ENCODE measurements around the gene OSBPL10.
"Not testable (repeated sequence)": the region's sequence is repeated elsewhere in the genome, so short reads cannot be mapped to it uniquely, and the experiment has no call there.

The OSBPL10 gene

GRCh38 chr3:31802981-31803740, 177.9 kb downstream of the OSBPL10 start:
- no peak for DNase-seq

GRCh38 chr3:31800436-31800835, 180.6 kb downstream of the OSBPL10 start:
- no peak for DNase-seq

- no peak for DNase-seq
Measured at GRCh38 chr3:31798840-31799239, 182.2 kb downstream of the OSBPL10 start.

GRCh38 chr3:31793821-31794220, 187.2 kb downstream of the OSBPL10 start:
- DNase-seq: no peak

- DNase-seq: no peak
Measured at GRCh38 chr3:31791090-31791430, 190.0 kb downstream of the OSBPL10 start.

GRCh38 chr3:31790193-31791089, 190.6 kb downstream of the OSBPL10 start:
- DNase-seq: no peak

GRCh38 chr3:31789429-31789828, 191.6 kb downstream of the OSBPL10 start:
- no peak for DNase-seq

- no peak for DNase-seq
Measured at GRCh38 chr3:31785734-31786133, 195.3 kb downstream of the OSBPL10 start.

GRCh38 chr3:31785286-31785685, 195.8 kb downstream of the OSBPL10 start:
- no peak for DNase-seq

- DNase-seq: not testable (repeated sequence)
Measured at GRCh38 chr3:31783851-31784250, 197.2 kb downstream of the OSBPL10 start.

- DNase-seq: not testable (repeated sequence)
Measured at GRCh38 chr3:31782306-31782705, 198.8 kb downstream of the OSBPL10 start.

- DNase-seq: no peak
Measured at GRCh38 chr3:31779514-31779913, 201.5 kb downstream of the OSBPL10 start.

GRCh38 chr3:31777887-31778286, 203.2 kb downstream of the OSBPL10 start:
- DNase-seq: no peak

- no peak for DNase-seq
Measured at GRCh38 chr3:31777092-31777491, 204.0 kb downstream of the OSBPL10 start.

- no peak for DNase-seq
Measured at GRCh38 chr3:31776016-31776415, 205.0 kb downstream of the OSBPL10 start.

- DNase-seq: no peak
Measured at GRCh38 chr3:31775383-31775782, 205.7 kb downstream of the OSBPL10 start.

- no peak for DNase-seq
Measured at GRCh38 chr3:31772758-31773473, 208.1 kb downstream of the OSBPL10 start.

- no peak for DNase-seq
Measured at GRCh38 chr3:31772272-31772671, 208.8 kb downstream of the OSBPL10 start.

GRCh38 chr3:31770822-31771326, 210.2 kb downstream of the OSBPL10 start:
- no peak for DNase-seq

GRCh38 chr3:31768479-31769125, 212.5 kb downstream of the OSBPL10 start:
- no peak for DNase-seq

- no peak for DNase-seq
Measured at GRCh38 chr3:31767920-31768319, 213.1 kb downstream of the OSBPL10 start.

GRCh38 chr3:31766669-31767068, 214.4 kb downstream of the OSBPL10 start:
- DNase-seq: no peak

- no peak for DNase-seq
Measured at GRCh38 chr3:31765871-31766270, 215.2 kb downstream of the OSBPL10 start.

Data from GF-D8 (cell line).